Thoracic aorta (tissue), 2 donors: ENCODE measurements around the gene PEAK1. TPM values are rescaled to one million over a fixed set of nuclear protein-coding genes. Genes with fewer than 3 reads are reported as not detected.

Experiments used
- ATAC-seq: fragments of 150-250 bp; one replicate; pipeline ENCODE4 v1.8.0; 2017; ENCODE audit warnings: low read depth; ENCODE audit not compliant: insufficient number of reproducible peaks, low FRiP score
- DNase-seq: peaks from one replicate; pipeline ENCODE4 v3.0.0-alpha.2; 2020; ENCODE audit warnings: low spot score
- H3K27ac ChIP-seq, 2 donors: fragments of 200-600 bp; sonication (generic); 1 replicate in 1 of 2; 2 replicates in 1 of 2; pipeline ENCODE4 v1.5.1; 2016; ENCODE audit warnings: mild to moderate bottlenecking in 2 of 2, moderate library complexity in 2 of 2
- H3K27me3 ChIP-seq: fragments of 200-600 bp; sonication (generic); replicated peaks from 2 replicates; pipeline ENCODE4 v1.6.0; 2016; ENCODE audit warnings: mild to moderate bottlenecking; ENCODE audit not compliant: insufficient read depth
- H3K36me3 ChIP-seq: fragments of 200-600 bp; sonication (generic); one replicate; pipeline ENCODE4 v1.5.1; 2016
- H3K4me1 ChIP-seq, 2 donors: fragments of 200-600 bp; sonication (generic); 1 replicate in 1 of 2; 2 replicates in 1 of 2; pipeline versions ENCODE4 v1.5.1 to v1.6.0; 2016; ENCODE audit warnings: low read depth in 2 of 2, mild to moderate bottlenecking in 1 of 2; ENCODE audit not compliant: control insufficient read depth in 1 of 2
- H3K4me3 ChIP-seq: fragments of 200-600 bp; sonication (generic); 2 replicates; pipeline ENCODE4 v1.5.1; 2016; ENCODE audit warnings: mild to moderate bottlenecking
- H3K9me3 ChIP-seq: fragments of 200-600 bp; sonication (generic); 2 replicates; pipeline ENCODE4 v1.5.1; 2016
- total RNA-seq, 2 donors: library from RNA; depleted of rRNA; stranded (reverse); fragments of >200 nt; gene quantifications; one replicate each; pipeline versions ENCODE4 v1.1.0 to v1.2.3, GENCODE V29; 2016
- TF ChIP-seq, protein P1 (sequence below): fragments of 200-600 bp; sonication (generic); IDR thresholded peaks from one replicate; pipeline ENCODE4 v1.5.1; 2019; ENCODE audit warnings: antibody characterized with exemption

PEAK1 gene
- total RNA-seq, 2 donors from 2014 or later = 94.2 to 95.9 TPM

DNA sequence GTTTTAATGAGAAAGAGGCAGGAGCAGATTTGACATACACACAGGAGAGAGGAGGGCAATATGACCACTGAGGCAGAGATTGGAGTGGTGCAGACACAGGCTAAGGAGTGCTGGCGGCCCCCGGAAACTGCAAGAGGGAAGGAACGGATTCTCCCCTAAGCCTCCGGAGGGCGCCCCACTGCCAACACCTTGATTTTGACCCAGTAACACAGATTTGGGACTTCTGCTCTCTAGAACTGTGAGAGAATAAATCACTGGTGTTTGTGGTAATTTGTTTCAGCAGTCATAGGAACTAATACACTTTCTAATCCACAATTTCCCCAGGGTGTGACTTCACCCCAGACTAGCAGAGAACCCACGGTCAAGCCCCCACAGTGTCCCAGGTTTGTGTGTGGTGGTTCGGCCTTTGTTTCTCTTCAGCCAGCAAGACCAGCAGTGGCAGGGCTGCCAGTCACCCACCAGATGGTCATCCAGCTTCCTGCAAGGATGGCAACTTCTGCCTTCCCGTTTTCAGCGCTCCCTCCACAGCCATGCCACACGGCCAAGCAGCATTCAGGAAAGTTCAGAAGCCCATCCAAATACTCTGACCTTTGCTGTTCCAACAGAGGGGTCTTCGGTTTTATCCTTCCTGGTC, 325.4 kb downstream of the PEAK1 start:
- TF ChIP-seq, protein P1, sequence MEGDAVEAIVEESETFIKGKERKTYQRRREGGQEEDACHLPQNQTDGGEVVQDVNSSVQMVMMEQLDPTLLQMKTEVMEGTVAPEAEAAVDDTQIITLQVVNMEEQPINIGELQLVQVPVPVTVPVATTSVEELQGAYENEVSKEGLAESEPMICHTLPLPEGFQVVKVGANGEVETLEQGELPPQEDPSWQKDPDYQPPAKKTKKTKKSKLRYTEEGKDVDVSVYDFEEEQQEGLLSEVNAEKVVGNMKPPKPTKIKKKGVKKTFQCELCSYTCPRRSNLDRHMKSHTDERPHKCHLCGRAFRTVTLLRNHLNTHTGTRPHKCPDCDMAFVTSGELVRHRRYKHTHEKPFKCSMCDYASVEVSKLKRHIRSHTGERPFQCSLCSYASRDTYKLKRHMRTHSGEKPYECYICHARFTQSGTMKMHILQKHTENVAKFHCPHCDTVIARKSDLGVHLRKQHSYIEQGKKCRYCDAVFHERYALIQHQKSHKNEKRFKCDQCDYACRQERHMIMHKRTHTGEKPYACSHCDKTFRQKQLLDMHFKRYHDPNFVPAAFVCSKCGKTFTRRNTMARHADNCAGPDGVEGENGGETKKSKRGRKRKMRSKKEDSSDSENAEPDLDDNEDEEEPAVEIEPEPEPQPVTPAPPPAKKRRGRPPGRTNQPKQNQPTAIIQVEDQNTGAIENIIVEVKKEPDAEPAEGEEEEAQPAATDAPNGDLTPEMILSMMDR = no peak
- no peak overlapping the region for H3K4me3 ChIP-seq
- H3K4me1 ChIP-seq = no peaks in the 10 kb centered on the region
- H3K27me3 ChIP-seq = no peaks in the 10 kb centered on the region
- H3K9me3 ChIP-seq = no peaks in the 10 kb centered on the region
- H3K27ac ChIP-seq = no peak overlapping the region
- DNase-seq = no peak
- H3K36me3 ChIP-seq = no peaks in the 10 kb centered on the region
- no peak for ATAC-seq

DNA sequence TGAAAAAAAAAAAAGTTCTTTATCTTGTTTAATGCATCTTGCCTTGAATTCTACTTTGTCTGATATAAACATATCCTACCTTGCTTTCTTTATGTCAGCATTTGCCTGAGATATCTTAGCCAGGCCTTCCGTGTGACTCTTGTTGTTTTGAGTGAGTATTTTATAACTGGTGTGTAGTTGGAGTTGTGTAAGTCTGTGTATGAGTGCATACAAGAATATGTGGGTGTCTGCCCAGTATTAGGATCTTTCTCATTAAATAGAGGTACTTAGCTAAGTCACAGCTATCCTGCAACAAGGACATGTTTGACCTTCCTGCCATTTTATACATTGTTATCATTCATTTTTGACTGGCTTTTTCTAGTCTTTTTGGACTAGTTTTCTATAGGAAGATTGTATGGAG, 326.5 kb downstream of the PEAK1 start:
- H3K4me1 ChIP-seq = no peaks in the 10 kb centered on the region
- DNase-seq = no peak
- no peak overlapping the region for H3K27ac ChIP-seq
- TF ChIP-seq, protein P1 = no peak
- no peaks in the 10 kb centered on the region for H3K9me3 ChIP-seq
- no peak for ATAC-seq
- H3K36me3 ChIP-seq = no peaks in the 10 kb centered on the region
- H3K27me3 ChIP-seq = no peaks in the 10 kb centered on the region
- H3K4me3 ChIP-seq = no peak overlapping the region

DNA sequence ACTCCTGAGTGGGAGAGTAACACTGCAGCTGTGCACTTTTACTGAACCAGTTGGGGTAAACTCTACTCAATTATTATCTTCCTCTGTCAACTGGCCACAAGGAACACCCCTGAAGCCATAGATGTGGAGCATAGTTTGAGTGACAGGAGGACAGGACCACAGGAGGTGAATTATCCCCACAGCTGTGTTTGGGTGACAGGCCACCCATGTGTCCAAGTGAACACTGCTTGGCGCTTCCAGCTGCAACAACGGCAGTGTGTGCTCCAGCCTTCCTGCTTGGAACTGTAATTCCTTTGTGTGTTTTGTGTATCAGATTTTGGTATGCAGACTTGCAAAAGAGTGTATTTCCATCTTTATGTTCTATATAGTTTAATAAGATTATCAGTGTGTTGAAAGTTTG, 328.8 kb downstream of the PEAK1 start:
- TF ChIP-seq, protein P1 = no peak
- no peaks in the 10 kb centered on the region for H3K27me3 ChIP-seq
- no peak overlapping the region for H3K27ac ChIP-seq
- no peaks in the 10 kb centered on the region for H3K36me3 ChIP-seq
- DNase-seq (no peak), ATAC-seq (no peak)
- H3K9me3 ChIP-seq = no peaks in the 10 kb centered on the region
- H3K4me1 ChIP-seq = no peaks in the 10 kb centered on the region
- no peak overlapping the region for H3K4me3 ChIP-seq

DNA sequence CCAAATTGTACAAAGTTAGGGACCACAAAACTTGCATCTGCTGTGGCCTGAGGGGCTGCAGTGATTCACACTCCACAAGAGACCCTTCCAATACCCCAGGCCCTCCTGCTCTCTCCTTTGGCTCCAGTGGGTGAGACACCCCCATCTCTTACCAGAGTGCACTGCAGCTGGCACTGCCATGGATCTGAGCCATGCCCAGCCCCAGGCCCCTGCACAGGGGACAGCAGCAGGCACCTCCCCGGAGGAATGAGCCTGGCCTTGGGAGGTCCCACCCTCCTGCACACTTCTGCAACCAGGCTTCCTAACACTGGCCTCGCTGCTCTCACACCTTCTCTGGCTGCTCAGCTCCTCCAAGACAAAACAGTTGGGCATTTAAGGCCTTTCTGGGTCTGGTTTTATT, 332.7 kb downstream of the PEAK1 start:
- H3K4me1 ChIP-seq = peaks cover 0 to 11% of the 10 kb centered on the region in 2 donors
- H3K9me3 ChIP-seq = no peaks in the 10 kb centered on the region
- ATAC-seq (no peak), DNase-seq (no peak)
- TF ChIP-seq, protein P1 = no peak
- H3K4me3 ChIP-seq = no peak overlapping the region
- H3K27ac ChIP-seq = no peak overlapping the region
- no peaks in the 10 kb centered on the region for H3K36me3 ChIP-seq
- no peaks in the 10 kb centered on the region for H3K27me3 ChIP-seq

DNA sequence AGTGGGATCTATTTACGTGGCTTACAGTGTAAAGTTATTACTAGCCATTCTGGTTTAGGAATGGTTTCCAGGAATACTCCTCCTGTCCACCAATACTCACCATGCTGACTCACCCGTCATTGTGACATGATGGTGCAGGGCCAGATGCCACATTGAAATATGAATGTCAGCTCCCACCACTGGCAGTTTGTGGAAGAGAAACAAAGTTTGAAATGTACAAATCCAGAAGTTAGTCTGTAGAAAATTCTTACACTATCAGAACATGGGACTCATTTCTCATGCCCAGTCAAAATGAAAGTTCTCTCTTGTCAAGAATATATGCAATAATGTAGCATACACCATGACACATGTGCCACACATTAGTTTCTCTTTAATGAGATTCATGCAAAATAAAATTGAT, 334.6 kb downstream of the PEAK1 start:
- Histone ChIP-seq H3K4me3 (no peak overlapping the region), H3K36me3 (no peaks in the 10 kb centered on the region), H3K27ac (peak overlapping the region in 1 of 2 donors; percentile 43), H3K27me3 (no peaks in the 10 kb centered on the region), H3K4me1 (peaks cover 0 to 11% of the 10 kb centered on the region in 2 donors), H3K9me3 (no peaks in the 10 kb centered on the region)
- DNase-seq (peak; percentile 28), ATAC-seq (peak; percentile 71)
- TF ChIP-seq, protein P1 = no peak
